ENCODE measurements around the gene DKKL1. TPM values are rescaled to one million over a fixed set of nuclear protein-coding genes. Genes with fewer than 3 reads are reported as not detected.

The DKKL1 gene
- polyA plus RNA-seq, 1 of the 3 experiments (the other 2 are of a cell fraction) = 0.36 TPM

DNA sequence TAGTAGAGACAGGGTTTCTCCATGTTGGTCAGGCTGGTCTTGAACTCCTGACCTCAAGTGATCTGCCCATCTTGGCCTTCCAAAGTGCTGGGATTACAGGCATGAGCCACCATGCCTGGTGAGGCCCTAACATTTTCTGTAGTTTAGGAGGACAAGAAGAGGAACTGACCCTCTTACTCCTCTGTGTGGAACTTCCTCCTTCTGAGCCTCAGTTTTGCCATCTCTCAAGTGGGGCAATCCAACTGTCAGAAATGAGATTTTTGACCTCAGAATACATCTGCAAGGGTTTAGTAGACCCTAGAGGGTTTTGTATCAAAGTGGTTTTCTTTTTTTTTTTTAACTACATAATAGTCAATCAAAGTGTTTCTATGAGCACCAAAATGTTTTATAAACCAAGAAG is 2.4 kb downstream of the DKKL1 start (continued):
- TF ChIP-seq POLR2AphosphoS5 (IDR thresholded peaks at IDR 0.05; ENCODE audit: low read depth, low read length) = no peak

DNA sequence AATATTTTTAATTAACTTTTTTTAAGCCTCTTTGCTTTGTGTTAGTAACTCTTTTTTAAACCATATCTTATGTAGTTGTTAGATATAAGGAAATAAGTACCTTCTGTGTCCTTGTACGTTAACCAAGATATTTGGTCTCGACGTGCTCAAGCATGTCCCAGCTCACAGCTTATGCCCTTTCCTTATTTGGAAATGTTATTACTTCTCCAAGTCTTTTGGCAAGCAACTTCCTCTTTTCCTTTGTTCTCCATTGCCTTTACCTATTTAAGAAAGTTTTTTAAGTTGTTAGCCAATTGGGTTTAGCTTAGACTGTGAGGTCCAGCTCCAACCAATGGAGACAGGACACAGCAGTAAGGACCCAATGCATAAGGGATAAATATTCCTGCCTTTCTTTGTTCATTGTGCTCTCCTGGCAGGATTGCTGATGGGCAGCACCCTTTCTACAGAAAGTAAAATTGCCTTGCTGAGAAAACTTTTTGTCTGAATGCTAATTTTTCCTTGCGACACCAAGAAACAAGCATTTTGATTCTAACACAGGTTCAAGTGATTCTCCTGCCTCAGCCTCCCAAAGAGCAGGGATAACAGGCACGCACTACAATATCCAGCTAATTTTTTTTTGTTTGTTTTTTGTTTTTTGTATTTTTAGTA is 5.2 kb downstream of the DKKL1 start:
- Histone ChIP-seq H3K9ac (no peak overlapping the region), H3K4me3 (ENCODE audit: low read depth in 2 of 2, low read length in 1 of 2) (no peak overlapping the region), H3F3A (replicated peaks; ENCODE audit: insufficient read depth) (no peaks in the 10 kb centered on the region), H3K9me3 (no peaks in the 10 kb centered on the region), H3K36me3 (replicated peaks in 1 of 2; ENCODE audit: control insufficient read depth in 1 of 2, insufficient read depth in 2 of 2, low read length in 1 of 2) (no peaks in the 10 kb centered on the region), H4K20me1 (ENCODE audit: insufficient read depth) (no peaks in the 10 kb centered on the region), H2AFZ (ENCODE audit: low read depth) (no peak overlapping the region), H3K79me2 (ENCODE audit: insufficient read depth) (no peaks in the 10 kb centered on the region), H3K27me3 (ENCODE audit: insufficient read depth) (no peaks in the 10 kb centered on the region; the same call in 1 of the 2 replicates), H3K4me1 (ENCODE audit: control insufficient read depth in 1 of 2, insufficient read depth in 2 of 2, low read depth in 1 of 2, low read length in 1 of 2) (no peaks in the 10 kb centered on the region), H3K4me2 (no peak overlapping the region), H3K9me2 (no peaks in the 10 kb centered on the region), H3K27ac (ENCODE audit: low read depth in 2 of 2, low read length in 1 of 2) (no peak overlapping the region)
- POLR2A ChIA-PET = no interaction called here
- no peak for TF ChIP-seq CHD2 (IDR thresholded peaks at IDR 0.05; ENCODE audit: low read length, partially characterized antibody)
- no peak for TF ChIP-seq YY1 (IDR thresholded peaks at IDR 0.05; ENCODE audit: low read depth)
- TF ChIP-seq RCOR1 (IDR thresholded peaks at IDR 0.05; ENCODE audit: low read length) = no peak
- TF ChIP-seq RFX5 (IDR thresholded peaks at IDR 0.05; ENCODE audit: low read length) = no peak
- TF ChIP-seq JUND (IDR thresholded peaks at IDR 0.05) = no peak
- TF ChIP-seq TEAD4 (IDR thresholded peaks at IDR 0.05; ENCODE audit: borderline replicate concordance, insufficient read depth) = no peak
- no peak for TF ChIP-seq SMC3 (IDR thresholded peaks at IDR 0.05; ENCODE audit: low read depth, low read length)
- TF ChIP-seq GATA2 (CRISPR knock-in tag; IDR thresholded peaks at IDR 0.05) = no peak
- no peak for TF ChIP-seq GABPA (IDR thresholded peaks at IDR 0.05; ENCODE audit: low read depth)
- no peak for TF ChIP-seq REST (IDR thresholded peaks at IDR 0.05; ENCODE audit: low read depth, low read length)
- no peak for TF ChIP-seq PBX3 (IDR thresholded peaks at IDR 0.05)
- no peak for TF ChIP-seq POLR2AphosphoS5 (IDR thresholded peaks at IDR 0.05; ENCODE audit: low read depth, low read length)
- no peak for TF ChIP-seq RXRA (IDR thresholded peaks at IDR 0.05; ENCODE audit: borderline replicate concordance, low read depth)
- TF ChIP-seq EZH2phosphoT487 (IDR thresholded peaks at IDR 0.05; ENCODE audit: borderline replicate concordance, low read depth) = no peak
- no peak for TF ChIP-seq EP300 (IDR thresholded peaks at IDR 0.05; ENCODE audit: borderline replicate concordance in 1 of 2, low read depth in 1 of 2, low read length in 1 of 2)
- TF ChIP-seq IRF3 (IDR thresholded peaks at IDR 0.05; ENCODE audit: low read depth, low read length) = no peak
- no peak for TF ChIP-seq TCF12 (IDR thresholded peaks at IDR 0.05)
- TF ChIP-seq, protein P1, sequence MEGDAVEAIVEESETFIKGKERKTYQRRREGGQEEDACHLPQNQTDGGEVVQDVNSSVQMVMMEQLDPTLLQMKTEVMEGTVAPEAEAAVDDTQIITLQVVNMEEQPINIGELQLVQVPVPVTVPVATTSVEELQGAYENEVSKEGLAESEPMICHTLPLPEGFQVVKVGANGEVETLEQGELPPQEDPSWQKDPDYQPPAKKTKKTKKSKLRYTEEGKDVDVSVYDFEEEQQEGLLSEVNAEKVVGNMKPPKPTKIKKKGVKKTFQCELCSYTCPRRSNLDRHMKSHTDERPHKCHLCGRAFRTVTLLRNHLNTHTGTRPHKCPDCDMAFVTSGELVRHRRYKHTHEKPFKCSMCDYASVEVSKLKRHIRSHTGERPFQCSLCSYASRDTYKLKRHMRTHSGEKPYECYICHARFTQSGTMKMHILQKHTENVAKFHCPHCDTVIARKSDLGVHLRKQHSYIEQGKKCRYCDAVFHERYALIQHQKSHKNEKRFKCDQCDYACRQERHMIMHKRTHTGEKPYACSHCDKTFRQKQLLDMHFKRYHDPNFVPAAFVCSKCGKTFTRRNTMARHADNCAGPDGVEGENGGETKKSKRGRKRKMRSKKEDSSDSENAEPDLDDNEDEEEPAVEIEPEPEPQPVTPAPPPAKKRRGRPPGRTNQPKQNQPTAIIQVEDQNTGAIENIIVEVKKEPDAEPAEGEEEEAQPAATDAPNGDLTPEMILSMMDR (IDR thresholded peaks at IDR 0.05) = no peak
- no peak for TF ChIP-seq NFIC (IDR thresholded peaks at IDR 0.05; ENCODE audit: borderline replicate concordance)
- no peak for TF ChIP-seq SIN3A (IDR thresholded peaks at IDR 0.05; ENCODE audit: borderline replicate concordance, low read depth, low read length)
- CTCF ChIA-PET = no interaction called here
- DNase-seq = no peak
- WGBS (ENCODE audit: low lambda C conversion rate) = 18% methylated on average over 5 of the region's 5 CpGs

Measured in SK-N-SH (cell line).